ENCODE measurements around the gene CNTRL.

Gene CNTRL

GRCh38 chr9:121204121-121204520, 129.4 kb downstream of the CNTRL start:
- DNase-seq (ENCODE audit: low read depth) = no peak

DNA sequence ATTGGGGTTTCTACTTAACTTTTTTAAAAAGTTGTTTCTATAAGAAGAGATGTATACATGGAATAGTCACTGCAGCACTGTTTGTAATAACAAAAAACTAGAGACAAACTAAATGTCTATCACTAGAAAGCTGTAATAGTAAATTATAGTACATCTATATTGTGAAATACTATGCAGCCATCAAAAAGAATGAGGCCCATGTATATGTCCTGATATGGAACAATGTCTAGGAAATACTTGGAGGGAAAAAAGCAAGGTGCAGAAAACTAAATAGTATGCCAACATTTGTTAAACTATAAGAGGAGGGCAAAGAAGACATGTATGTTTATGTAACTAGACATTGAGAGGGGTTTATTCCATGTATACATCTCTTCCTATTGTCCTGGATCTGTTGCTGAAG, 129.9 kb downstream of the CNTRL start:
- no peak for DNase-seq (ENCODE audit: low read depth)

- DNase-seq (ENCODE audit: low read depth) = peak; percentile 25
These were observed 132.0 kb downstream of the CNTRL start for GRCh38 chr9:121206516-121207370.

DNA sequence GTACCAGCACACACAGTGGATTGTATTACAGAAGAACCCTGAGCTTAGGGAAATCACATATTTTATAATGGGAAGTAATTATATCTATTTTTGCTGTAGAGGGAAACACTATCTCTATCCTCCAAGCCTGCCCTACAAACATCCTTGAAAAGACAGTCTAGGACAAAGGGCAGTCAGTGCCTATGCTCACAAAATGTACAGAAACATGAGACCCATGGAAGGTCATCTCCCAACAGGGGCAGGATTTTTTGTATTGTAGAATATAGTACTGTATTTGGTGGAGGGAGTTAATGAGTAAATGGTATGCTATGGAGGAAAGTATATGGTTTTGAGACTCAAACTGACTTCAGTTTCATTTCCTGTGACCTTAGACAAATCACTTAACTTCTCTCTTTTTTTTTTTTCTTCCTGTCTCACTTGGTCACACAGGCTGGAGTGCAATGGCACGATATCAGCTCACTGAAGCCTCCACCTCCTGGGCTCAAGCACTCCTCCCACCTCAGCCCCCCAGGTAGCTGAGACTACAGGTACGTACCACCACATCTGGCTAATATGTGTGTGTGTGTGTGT, 132.7 kb downstream of the CNTRL start:
- DNase-seq (ENCODE audit: low read depth) = no peak

DNA sequence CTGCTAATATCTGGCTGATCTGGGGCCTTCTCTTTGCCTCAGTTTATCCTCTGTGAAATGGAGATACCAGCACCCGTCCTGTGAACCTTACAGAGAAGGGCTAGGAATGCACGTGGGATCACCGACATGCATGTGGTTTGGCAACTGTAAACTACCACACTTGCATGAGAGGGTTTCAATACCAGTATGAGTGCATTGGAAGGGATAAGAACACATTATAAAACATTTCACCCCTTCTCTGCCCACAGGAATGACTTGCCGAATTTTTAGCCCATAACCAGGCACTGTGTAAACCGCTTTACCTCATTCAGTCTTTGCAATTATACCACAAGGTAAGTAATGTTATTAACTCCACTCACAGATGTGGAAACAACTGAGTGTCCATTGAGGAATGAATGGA, 135.8 kb downstream of the CNTRL start:
- no peak for DNase-seq (ENCODE audit: low read depth)

DNA sequence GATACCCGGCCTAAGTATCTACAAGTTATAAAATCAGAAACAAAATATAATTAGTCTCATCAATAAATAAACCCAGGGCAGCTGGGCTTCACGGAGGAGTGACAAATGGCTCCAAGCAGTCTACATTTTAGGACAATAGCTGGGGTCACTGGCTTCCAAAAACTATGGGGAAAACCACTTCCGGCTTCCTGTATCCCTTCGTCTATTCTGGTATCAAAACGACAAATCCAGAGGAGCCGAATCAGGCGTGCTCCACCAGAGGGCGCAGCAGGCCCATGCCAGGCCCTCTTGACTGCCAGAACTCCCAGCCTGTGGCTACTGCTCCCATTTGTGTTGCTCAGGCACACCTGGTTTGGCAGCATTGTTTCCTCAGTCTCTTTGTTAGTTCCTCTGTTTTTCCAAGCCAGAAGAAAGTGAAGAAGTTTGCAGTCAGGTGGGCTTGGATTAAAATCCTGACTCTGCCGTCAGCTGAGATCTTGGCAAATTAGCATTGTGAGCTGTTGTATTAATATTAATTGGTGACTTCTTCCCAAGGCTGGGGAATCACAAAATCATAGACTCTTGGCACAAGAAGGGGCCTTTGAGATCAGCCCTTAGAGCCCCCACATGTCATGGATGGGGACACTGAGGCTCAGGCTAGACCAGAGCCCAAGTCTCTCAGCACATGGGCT, 138.5 kb downstream of the CNTRL start:
- DNase-seq (ENCODE audit: low read depth) = peak; percentile 78

- no peak for DNase-seq (ENCODE audit: low read depth)
These were observed 139.2 kb downstream of the CNTRL start for GRCh38 chr9:121214005-121214404.

DNA sequence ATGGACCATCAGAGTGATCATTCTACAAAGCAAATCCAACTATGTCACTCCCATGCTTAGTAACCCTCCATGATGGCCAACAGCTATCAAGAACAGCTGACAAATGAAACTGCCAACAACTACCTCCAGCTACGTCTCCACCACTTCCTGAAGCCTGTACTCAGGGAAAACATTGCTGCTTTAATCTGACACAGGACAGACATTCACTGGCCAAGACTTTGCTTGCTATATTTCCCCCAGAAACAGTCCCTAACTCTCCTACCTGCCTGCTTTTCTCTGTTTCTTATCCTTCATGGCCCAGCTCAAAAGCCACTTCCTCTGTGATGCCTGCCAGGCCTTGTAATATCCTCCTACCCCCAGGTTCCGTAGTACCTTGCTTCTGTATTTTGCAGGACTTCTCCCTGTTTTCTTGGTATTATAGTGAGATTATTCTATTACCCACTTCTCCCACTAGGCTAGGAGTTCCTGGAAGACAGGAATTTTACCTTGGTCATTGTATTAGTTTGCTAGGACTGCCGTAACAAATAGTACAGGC, 141.6 kb downstream of the CNTRL start:
- no peak for DNase-seq (ENCODE audit: low read depth)

- no peak for DNase-seq (ENCODE audit: low read depth)
These were observed 143.0 kb downstream of the CNTRL start for GRCh38 chr9:121217609-121218292.

GRCh38 chr9:121218357-121219027, 143.7 kb downstream of the CNTRL start:
- no peak for DNase-seq (ENCODE audit: low read depth)

- no peak for DNase-seq (ENCODE audit: low read depth)
These were observed 144.8 kb downstream of the CNTRL start for GRCh38 chr9:121219530-121219929.

- no peak for DNase-seq (ENCODE audit: low read depth)
These were observed 146.4 kb downstream of the CNTRL start for GRCh38 chr9:121220996-121221663.

DNA sequence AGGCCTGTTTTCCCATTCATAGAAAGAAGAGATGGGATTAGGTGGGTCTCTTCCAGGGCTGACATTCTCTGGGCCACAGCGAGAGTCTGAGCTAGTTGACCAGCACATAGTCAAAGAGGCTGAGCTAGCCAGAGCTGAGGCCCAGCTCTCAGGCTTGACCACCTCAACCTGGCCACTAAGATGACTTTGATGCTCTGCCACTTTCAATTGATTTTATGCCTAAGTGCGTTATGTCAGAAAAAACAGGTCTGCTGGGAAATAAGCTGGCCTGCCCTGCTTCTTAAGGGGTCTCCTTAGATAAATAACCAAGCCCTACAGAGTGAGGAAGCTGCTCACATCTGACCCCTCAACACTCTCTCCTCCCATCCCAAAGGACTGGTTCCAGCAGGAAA, 146.9 kb downstream of the CNTRL start:
- DNase-seq (ENCODE audit: low read depth) = no peak

- DNase-seq (ENCODE audit: low read depth) = peak; percentile 46
These were observed 147.9 kb downstream of the CNTRL start for GRCh38 chr9:121222524-121223171.

- no peak for DNase-seq (ENCODE audit: low read depth)
These were observed 150.5 kb downstream of the CNTRL start for GRCh38 chr9:121225240-121225639.

GRCh38 chr9:121226175-121226574, 151.4 kb downstream of the CNTRL start:
- DNase-seq (ENCODE audit: low read depth) = no peak
